Pancreas (tissue), 10 donors: ENCODE results near the gene LRP8. TPM values are rescaled to one million over a fixed set of nuclear protein-coding genes. Genes with fewer than 3 reads are reported as not detected.

Experiments
- ATAC-seq, 4 donors: fragments of 200-7000 bp; cut with Tn5 transposase; one replicate each; pipeline versions ENCODE4 v1.8.0 to v1.9.1; 2020; ENCODE audit warnings: mild to moderate bottlenecking in 4 of 4, moderate library complexity in 4 of 4
- DNase-seq, 6 donors: peaks; one replicate each; pipeline ENCODE4 v3.0.0-alpha.2; 2020
- FAIRE-seq: peaks from 2 replicates; lab custom pipeline; 2012; peaks lifted over from hg19 to GRCh38; lab: Jason Lieb, UNC
- H3K27ac ChIP-seq, 4 donors: fragments of 200-600 bp; sonication (generic); 1 replicate in 3 of 4; 2 replicates in 1 of 4; pipeline versions ENCODE4 v1.5.0 to v1.8.0; 2020
- H3K27me3 ChIP-seq, 4 donors: fragments of 200-600 bp; one replicate each; pipeline ENCODE4 v1.8.0; 2021
- H3K36me3 ChIP-seq, 3 donors: fragments of 200-600 bp; sonication (generic) in 1 of 3; one replicate each; pipeline versions ENCODE4 v1.5.0 to v1.8.0; 2020 to 2021
- H3K4me1 ChIP-seq, 3 donors: fragments of 200-600 bp; one replicate each; pipeline ENCODE4 v1.8.0; 2021
- H3K4me3 ChIP-seq, 4 donors: fragments of 200-600 bp; sonication (generic) in 2 of 4; one replicate each; pipeline versions ENCODE4 v1.5.0 to v1.8.0; 2020 to 2021
- H3K9me3 ChIP-seq, 4 donors: fragments of 200-600 bp; one replicate each; pipeline ENCODE4 v1.8.0; 2021
- WGBS, 2 donors: extraction: QIAGEN DNeasy Blood & Tissue Kit; methylation state at CpG; one replicate each; pipeline ENCODE4 v1.1.7; 2013; 5-methylcytosine and 5-hydroxymethylcytosine counted together
- intact Hi-C, 3 donors: fragments of 100-400 bp; cut with DNase I; formaldehyde crosslinking; loops; one replicate each; pipeline versions ENCODE4 v1.11.1 to v1.14.2; 2022
- polyA plus RNA-seq, 2 donors: library from polyadenylated mRNA; stranded (reverse); fragments of 200-250 nt; gene quantifications; one replicate each; pipeline ENCODE4 v1.2.3, GENCODE V29; 2013
- total RNA-seq, 6 donors: library from RNA; stranded (reverse); fragmentation: NEBNext Ultra II Directional in 4 of 6; extraction: Animal tissue kit (Norgen Biotek cat#: 25700) in 4 of 6; gene quantifications; one replicate each; pipeline versions ENCODE4 v1.2.1 to v1.2.4, GENCODE V29; 2021 to 2023
- TF ChIP-seq, protein P1 (sequence below), 4 donors: fragments of 200-600 bp; sonication (generic) in 3 of 4; IDR thresholded peaks; one replicate each; pipeline versions ENCODE4 v1.5.0 to v1.8.0; 2021; ENCODE audit warnings: antibody characterized with exemption in 4 of 4
- donor health status: healthy with polysubstance abuse.
- donor health status: DM: no; HTN: no; CAD: no; lungs with moderate emphysema.
- donor health status: DM: no; HTN: no; CAD: no.
- donor health status: control.
- donor health status: control.
- donor health status: Bipolar disorder and iron deficiency.
- donor health status: DM: yes; HTN: yes; CAD: no.
- donor health status: DM: no; HTN: no; CAD: no.
- donor health status: DM: no; HTN: no; CAD: no.
- donor health status: DM: yes; HTN: yes; CAD: no.

The LRP8 gene
- total and polyA plus RNA-seq, 8 donors, result 0.08 to 2.3 (median 0.59) TPM

GRCh38 chr1:53276902-53277281, 51.0 kb downstream of the LRP8 start:
- Histone ChIP-seq H3K4me3 (no peak overlapping the region), H3K9me3 (no peaks in the 10 kb centered on the region), H3K36me3 (no peaks in the 10 kb centered on the region), H3K27me3 (no peaks in the 10 kb centered on the region), H3K27ac (no peak overlapping the region), H3K4me1 (no peaks in the 10 kb centered on the region)
- DNase-seq (no peak), FAIRE-seq (no peak), ATAC-seq (no peak)
- 62 to 72% methylated on average over 46 of the region's 46 CpGs for WGBS, 2 donors
- TF ChIP-seq, protein P1, sequence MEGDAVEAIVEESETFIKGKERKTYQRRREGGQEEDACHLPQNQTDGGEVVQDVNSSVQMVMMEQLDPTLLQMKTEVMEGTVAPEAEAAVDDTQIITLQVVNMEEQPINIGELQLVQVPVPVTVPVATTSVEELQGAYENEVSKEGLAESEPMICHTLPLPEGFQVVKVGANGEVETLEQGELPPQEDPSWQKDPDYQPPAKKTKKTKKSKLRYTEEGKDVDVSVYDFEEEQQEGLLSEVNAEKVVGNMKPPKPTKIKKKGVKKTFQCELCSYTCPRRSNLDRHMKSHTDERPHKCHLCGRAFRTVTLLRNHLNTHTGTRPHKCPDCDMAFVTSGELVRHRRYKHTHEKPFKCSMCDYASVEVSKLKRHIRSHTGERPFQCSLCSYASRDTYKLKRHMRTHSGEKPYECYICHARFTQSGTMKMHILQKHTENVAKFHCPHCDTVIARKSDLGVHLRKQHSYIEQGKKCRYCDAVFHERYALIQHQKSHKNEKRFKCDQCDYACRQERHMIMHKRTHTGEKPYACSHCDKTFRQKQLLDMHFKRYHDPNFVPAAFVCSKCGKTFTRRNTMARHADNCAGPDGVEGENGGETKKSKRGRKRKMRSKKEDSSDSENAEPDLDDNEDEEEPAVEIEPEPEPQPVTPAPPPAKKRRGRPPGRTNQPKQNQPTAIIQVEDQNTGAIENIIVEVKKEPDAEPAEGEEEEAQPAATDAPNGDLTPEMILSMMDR (IDR thresholded peaks at IDR 0.05), result no peak
- intact Hi-C loops, result loop anchor here in 2 of 3 donors (2.0 to 10.0 kb wide), 2 partner anchors 118 to 120 kb away; no protein-coding TSS in a partner anchor

DNA sequence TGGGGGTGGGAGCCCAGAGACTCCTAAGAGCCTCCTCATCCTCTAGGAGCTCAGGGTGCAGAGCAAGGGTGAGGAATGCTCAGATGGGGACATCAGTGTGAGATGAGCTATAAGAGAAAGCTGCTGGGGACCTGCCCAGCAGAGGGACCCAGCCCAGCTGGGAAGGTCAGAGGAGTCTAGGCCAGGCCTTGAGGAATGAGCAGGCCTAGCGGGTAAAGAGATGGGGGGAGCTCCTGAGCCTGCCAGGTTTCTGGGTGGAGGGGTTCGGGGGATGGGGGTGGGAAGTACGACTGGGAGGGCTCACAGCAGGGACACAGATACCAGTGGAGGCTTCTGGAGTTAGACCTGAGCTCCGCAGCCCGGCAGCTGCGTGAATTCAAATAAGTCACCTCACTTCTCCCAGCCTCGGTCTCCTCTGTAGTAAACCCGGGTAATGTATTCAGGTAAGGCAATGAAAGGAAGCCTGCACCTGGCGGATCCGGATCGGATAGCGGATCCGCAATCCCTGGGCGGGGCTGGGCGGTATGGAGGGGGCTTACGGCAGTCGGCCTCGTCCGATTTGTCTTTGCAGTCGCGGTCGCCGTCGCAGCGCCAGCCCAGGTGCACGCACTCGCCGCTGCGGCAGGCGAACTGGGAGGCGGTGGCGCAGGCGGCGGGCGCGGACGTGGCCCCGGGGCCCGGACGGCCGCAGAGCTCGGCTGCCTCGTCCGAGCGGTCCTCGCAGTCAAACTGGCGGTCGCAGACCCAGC, 51.5 kb downstream of the LRP8 start:
- WGBS, 2 donors, result 54 to 69% methylated on average over 41 to 48 of the region's 48 CpGs
- ATAC-seq (no peak), DNase-seq (no peak), FAIRE-seq (no peak)
- H3K27me3 ChIP-seq, result no peaks in the 10 kb centered on the region
- intact Hi-C loops, result loop anchor here in 2 of 3 donors (2.0 to 10.0 kb wide), 2 partner anchors 118 to 120 kb away; no protein-coding TSS in a partner anchor
- H3K4me3 ChIP-seq, result no peak overlapping the region
- TF ChIP-seq, protein P1 (IDR thresholded peaks at IDR 0.05), result no peak
- no peaks in the 10 kb centered on the region for H3K36me3 ChIP-seq
- H3K4me1 ChIP-seq, result no peaks in the 10 kb centered on the region
- H3K27ac ChIP-seq, result no peak overlapping the region
- H3K9me3 ChIP-seq, result no peaks in the 10 kb centered on the region

DNA sequence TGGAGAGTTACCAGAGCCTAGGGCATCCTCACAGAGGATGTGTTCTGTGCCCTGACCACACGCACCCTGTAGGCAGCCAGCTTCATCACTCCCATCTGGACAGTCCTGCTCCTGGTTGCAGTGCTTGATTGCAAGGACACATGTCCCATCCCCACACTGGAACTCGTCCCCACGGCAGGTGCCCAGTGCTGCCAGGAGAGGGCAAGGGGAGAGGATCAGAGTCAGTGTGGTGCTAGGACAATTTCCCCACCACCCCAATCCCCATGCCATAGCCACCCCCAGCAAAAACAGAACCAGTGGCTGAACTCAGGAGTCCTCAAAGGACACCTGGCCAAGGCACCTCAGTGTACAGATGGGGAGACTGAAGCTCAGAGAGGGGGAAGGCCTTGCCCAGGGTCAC, 52.3 kb downstream of the LRP8 start:
- TF ChIP-seq, protein P1 (IDR thresholded peaks at IDR 0.05), result no peak
- no peak overlapping the region for H3K27ac ChIP-seq
- DNase-seq, result no peak
- no peaks in the 10 kb centered on the region for H3K4me1 ChIP-seq
- H3K4me3 ChIP-seq, result no peak overlapping the region
- H3K36me3 ChIP-seq, result no peaks in the 10 kb centered on the region
- FAIRE-seq, result no peak
- no peak for ATAC-seq
- H3K9me3 ChIP-seq, result no peaks in the 10 kb centered on the region
- intact Hi-C loops, result loop anchor here in 1 of 3 donors (10.0 kb wide), 1 partner anchor 119 kb away; no protein-coding TSS in a partner anchor
- 69 to 77% methylated on average over 3 of the region's 3 CpGs for WGBS, 2 donors
- no peaks in the 10 kb centered on the region for H3K27me3 ChIP-seq

- ATAC-seq (no peak), FAIRE-seq (no peak), DNase-seq (no peak)
- H3K4me1 ChIP-seq, result no peaks in the 10 kb centered on the region
- intact Hi-C loops, result loop anchor here in 1 of 3 donors (10.0 kb wide), 1 partner anchor 120 kb away; no protein-coding TSS in a partner anchor
- no peaks in the 10 kb centered on the region for H3K27me3 ChIP-seq
- no peak overlapping the region for H3K27ac ChIP-seq
- WGBS, 2 donors, result 81 to 88% methylated on average over 13 of the region's 13 CpGs
- no peaks in the 10 kb centered on the region for H3K36me3 ChIP-seq
- H3K9me3 ChIP-seq, result no peaks in the 10 kb centered on the region
- TF ChIP-seq, protein P1 (IDR thresholded peaks at IDR 0.05), result no peak
- no peak overlapping the region for H3K4me3 ChIP-seq
These were observed 53.2 kb downstream of the LRP8 start for GRCh38 chr1:53274541-53275185.
